Measurements from ENCODE around the gene KLHL22.
"Not testable (repeated sequence)": the region's sequence is repeated elsewhere in the genome, so short reads cannot be mapped to it uniquely, and the experiment has no call there.

Gene KLHL22

GRCh38 chr22:20475569-20475968 lies 20.0 kb downstream of the KLHL22 start:
- H3K27ac Mint-ChIP-seq, result not testable (repeated sequence)

GRCh38 chr22:20475115-20475436 lies 20.5 kb downstream of the KLHL22 start:
- no peaks in the 10 kb centered on the region for H3K27me3 Mint-ChIP-seq
- H3K4me3 Mint-ChIP-seq, result no peak overlapping the region
- ATAC-seq (ENCODE audit: low read depth) (no peak), DNase-seq (ENCODE audit: low spot score in 2 of 2) (no peak)
- H3K27ac Mint-ChIP-seq, result no peak overlapping the region
- H3K36me3 Mint-ChIP-seq, result peaks cover 18% of the 10 kb centered on the region
- peaks cover 10% of the 10 kb centered on the region for H3K4me1 Mint-ChIP-seq
- no peaks in the 10 kb centered on the region for H3K9me3 Mint-ChIP-seq

More at GRCh38 chr22:20475569-20475968, 20.0 kb downstream of the KLHL22 start:
- H3K4me3 Mint-ChIP-seq; ATAC-seq (ENCODE audit: low read depth); H3K4me1 Mint-ChIP-seq; DNase-seq (ENCODE audit: low spot score in 2 of 2); H3K27me3 Mint-ChIP-seq; H3K9me3 Mint-ChIP-seq: not testable (repeated sequence)
- peaks cover 15% of the 10 kb centered on the region for H3K36me3 Mint-ChIP-seq

DNA sequence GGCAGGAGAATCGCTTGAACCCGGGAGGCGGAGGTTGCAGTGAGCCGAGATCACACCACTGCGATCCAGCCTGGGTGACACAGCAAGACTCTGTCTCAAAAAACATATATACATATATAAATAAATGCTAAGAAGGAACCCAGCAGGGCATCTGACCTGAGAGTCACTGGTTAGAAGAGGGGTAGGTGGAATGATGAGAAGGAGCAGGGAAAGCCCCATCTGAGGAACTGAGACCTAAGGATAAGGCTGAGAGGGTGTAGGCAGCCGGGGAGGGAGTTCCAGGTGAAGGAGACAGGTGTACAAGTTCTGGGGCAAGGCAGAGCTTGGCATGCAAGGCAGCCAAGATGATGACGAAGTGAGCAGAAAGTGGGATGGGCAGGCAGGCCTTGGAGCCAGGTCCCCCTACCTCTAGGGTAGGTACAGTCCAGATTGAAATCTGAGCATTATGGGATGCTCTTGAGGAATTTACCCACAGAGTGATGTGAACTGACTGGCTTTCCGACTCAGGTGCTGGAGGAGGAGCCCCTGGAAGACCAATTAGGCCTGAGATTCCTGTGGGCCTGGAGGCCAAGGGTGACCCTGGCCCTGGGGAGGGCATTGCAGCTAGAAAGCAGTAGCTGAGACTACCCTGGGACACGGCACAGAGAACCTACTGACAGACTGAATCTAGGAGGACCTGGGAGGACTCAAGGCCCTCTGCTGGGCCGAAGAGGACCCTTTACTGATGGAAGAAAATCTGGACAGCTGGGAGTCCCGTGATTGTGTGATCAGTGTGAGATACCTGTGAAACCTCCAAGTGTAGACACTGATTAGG lies 22.8 kb downstream of the KLHL22 start:
- Mint-ChIP-seq H3K27ac (peak overlapping the region; percentile 15), H3K36me3 (peaks cover 18% of the 10 kb centered on the region), H3K27me3 (no peaks in the 10 kb centered on the region), H3K4me3 (no peak overlapping the region), H3K4me1 (peaks cover 11% of the 10 kb centered on the region), H3K9me3 (no peaks in the 10 kb centered on the region)
- ATAC-seq (ENCODE audit: low read depth), result no peak
- no peak for DNase-seq (ENCODE audit: low spot score in 2 of 2)

DNA sequence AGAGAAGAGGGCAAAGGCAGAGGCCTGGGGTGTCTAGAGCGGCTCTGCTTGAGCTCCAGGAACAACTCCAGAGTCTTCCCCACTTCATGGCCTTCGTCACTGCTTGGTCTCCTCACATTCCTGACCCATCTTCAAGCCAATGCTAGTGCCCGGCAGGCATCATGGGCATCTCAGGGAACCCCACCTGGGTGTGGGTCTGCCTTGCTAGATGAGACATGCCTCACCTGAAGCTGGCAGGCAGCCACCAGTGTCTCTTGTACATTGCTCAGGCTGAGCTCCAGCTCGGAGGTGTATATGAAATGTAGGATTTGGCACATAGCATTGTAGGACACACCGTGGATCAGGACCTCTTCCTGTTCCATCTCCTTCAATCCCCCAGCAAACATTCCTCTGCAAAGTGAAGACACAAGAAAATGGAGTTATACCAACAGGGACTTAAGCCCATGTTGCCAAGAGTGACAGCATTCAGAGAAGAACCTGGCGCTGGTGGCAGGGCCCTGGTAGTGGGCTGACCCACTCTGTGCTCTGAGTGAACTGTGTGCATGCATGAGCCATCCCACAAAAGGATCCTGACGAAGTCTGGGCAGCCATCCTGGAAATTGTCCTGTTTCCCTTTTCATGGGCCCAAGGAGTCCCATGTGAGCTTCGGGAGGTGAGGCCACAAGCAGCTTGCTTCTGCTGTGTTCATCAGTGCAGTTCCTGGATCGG lies 24.3 kb downstream of the KLHL22 start:
- H3K9me3 Mint-ChIP-seq, result no peaks in the 10 kb centered on the region
- peaks cover 18% of the 10 kb centered on the region for H3K36me3 Mint-ChIP-seq
- DNase-seq (ENCODE audit: low spot score in 2 of 2) (no peak), ATAC-seq (ENCODE audit: low read depth) (no peak)
- H3K4me1 Mint-ChIP-seq, result peaks cover 15% of the 10 kb centered on the region
- H3K27me3 Mint-ChIP-seq, result no peaks in the 10 kb centered on the region
- H3K27ac Mint-ChIP-seq, result no peak overlapping the region
- no peak overlapping the region for H3K4me3 Mint-ChIP-seq

GRCh38 chr22:20470525-20470924 lies 25.1 kb downstream of the KLHL22 start:
- H3K27ac Mint-ChIP-seq; H3K4me3 Mint-ChIP-seq; DNase-seq (ENCODE audit: low spot score in 2 of 2); ATAC-seq (ENCODE audit: low read depth); H3K27me3 Mint-ChIP-seq; H3K9me3 Mint-ChIP-seq: not testable (repeated sequence)
- Mint-ChIP-seq H3K36me3 (peaks cover 18% of the 10 kb centered on the region), H3K4me1 (peaks cover 18% of the 10 kb centered on the region)

- Mint-ChIP-seq H3K4me3 (no peak overlapping the region), H3K9me3 (no peaks in the 10 kb centered on the region), H3K27ac (no peak overlapping the region), H3K27me3 (no peaks in the 10 kb centered on the region), H3K36me3 (peaks cover 18% of the 10 kb centered on the region), H3K4me1 (peaks cover 25% of the 10 kb centered on the region)
- DNase-seq (ENCODE audit: low spot score in 2 of 2) (no peak), ATAC-seq (ENCODE audit: low read depth) (no peak)
These were observed 26.3 kb downstream of the KLHL22 start for GRCh38 chr22:20469110-20469868.

DNA sequence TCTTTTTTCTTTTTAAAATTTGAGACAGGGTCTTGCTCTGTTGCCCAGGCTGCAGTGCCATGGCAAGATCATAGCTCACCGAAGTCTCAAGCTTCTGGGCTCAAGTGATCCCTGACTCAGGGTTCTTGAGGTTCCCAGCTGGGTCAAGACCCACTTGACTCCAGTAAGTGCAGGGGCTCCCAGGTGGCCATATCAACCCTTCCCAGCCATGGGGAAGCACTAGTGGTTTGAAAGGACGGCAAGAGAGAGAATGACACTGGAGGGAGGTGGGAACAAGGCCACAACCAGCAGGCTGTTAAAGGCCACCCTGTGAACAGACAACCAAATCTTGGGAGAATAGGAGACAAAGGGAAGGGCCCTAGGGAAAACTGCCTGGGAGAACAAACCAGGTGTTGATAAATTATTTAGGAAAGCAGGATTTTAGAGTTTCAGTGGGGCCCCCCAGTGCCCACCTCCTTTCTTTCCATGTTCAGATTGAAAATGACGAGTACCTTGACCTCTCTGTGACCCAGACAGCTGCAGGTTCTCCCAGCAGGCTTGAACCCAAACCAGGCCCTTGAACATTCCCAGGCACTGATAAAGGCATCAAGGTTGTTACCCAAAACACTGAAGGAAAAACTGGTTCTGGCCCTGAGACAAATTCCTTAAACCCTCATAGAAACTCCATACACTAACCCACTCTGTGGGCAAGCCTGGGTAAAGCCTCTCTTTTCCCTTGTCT lies 28.8 kb downstream of the KLHL22 start:
- peaks cover 39% of the 10 kb centered on the region for H3K4me1 Mint-ChIP-seq
- no peaks in the 10 kb centered on the region for H3K9me3 Mint-ChIP-seq
- H3K27ac Mint-ChIP-seq, result no peak overlapping the region
- DNase-seq (ENCODE audit: low spot score in 2 of 2) (no peak), ATAC-seq (ENCODE audit: low read depth) (no peak)
- peaks cover 19% of the 10 kb centered on the region for H3K36me3 Mint-ChIP-seq
- H3K27me3 Mint-ChIP-seq, result no peaks in the 10 kb centered on the region
- H3K4me3 Mint-ChIP-seq, result no peak overlapping the region

DNA sequence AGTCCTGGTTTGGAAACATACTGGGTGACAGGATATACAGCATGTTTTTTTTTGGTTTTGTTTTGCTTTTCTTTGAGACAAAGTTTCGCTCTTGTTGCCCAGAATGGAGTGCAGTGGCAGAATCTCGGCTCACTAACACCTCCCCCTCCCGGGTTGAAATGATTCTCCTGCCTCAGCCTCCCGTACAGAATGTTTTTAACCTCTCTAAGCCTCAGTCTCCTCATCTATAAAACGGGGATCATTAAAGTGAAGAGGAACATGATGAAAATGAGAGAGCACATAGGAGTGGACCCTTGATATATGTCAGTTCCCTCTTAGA lies 29.9 kb downstream of the KLHL22 start:
- H3K4me1 Mint-ChIP-seq, result peaks cover 39% of the 10 kb centered on the region
- no peak overlapping the region for H3K4me3 Mint-ChIP-seq
- no peak for DNase-seq (ENCODE audit: low spot score in 2 of 2)
- no peaks in the 10 kb centered on the region for H3K9me3 Mint-ChIP-seq
- peak overlapping the region; percentile 97 for H3K27ac Mint-ChIP-seq
- peaks cover 17% of the 10 kb centered on the region for H3K36me3 Mint-ChIP-seq
- H3K27me3 Mint-ChIP-seq, result no peaks in the 10 kb centered on the region
- ATAC-seq (ENCODE audit: low read depth), result no peak

- peaks cover 13% of the 10 kb centered on the region for H3K36me3 Mint-ChIP-seq
These were observed 30.5 kb downstream of the KLHL22 start for GRCh38 chr22:20464912-20465758.

DNA sequence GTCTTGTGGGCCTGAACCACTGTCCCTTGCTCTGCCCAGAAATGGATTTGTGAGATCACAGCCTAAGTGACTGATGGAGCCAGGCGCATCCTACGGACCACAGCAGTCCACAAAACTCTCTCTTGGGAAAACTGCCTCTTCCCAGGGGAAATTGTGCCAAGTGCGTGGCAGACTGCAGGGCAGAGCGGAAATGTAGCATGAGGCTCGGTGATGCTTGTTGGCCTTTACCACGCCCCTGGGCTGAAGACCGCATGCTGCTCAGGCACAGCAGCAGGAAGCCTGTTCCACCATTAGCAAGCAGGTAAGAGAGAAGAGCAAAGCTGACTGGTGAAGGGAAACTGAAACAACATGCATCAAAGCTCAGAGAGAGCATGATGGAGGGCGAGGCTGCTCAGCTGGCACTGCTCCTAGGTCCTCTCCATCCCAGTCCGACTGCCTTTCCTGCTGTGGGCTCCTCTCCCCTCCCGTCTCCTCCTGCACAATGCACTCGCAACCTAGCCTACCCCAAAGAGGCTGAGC lies 31.4 kb downstream of the KLHL22 start:
- peak in 1 of 2 donors; percentile 17 for DNase-seq (ENCODE audit: low spot score in 2 of 2)
- Mint-ChIP-seq H3K4me3 (peak overlapping the region; percentile 73), H3K36me3 (peaks cover 16% of the 10 kb centered on the region), H3K27me3 (no peaks in the 10 kb centered on the region), H3K27ac (peak overlapping the region; percentile 97), H3K9me3 (no peaks in the 10 kb centered on the region), H3K4me1 (peaks cover 40% of the 10 kb centered on the region)
- ATAC-seq (ENCODE audit: low read depth), result peak; percentile 69

More at GRCh38 chr22:20464912-20465758, 30.5 kb downstream of the KLHL22 start:
- Mint-ChIP-seq H3K4me1 (peaks cover 36% of the 10 kb centered on the region), H3K4me3 (peak overlapping the region; percentile 73), H3K27ac (peak overlapping the region; percentile 97), H3K27me3 (no peaks in the 10 kb centered on the region), H3K9me3 (no peaks in the 10 kb centered on the region)
- no peak for DNase-seq (ENCODE audit: low spot score in 2 of 2)
- no peak for ATAC-seq (ENCODE audit: low read depth)

GRCh38 chr22:20463324-20464095 lies 32.1 kb downstream of the KLHL22 start:
- ATAC-seq (ENCODE audit: low read depth) (peak; percentile 90), DNase-seq (ENCODE audit: low spot score in 2 of 2) (peak; percentile 42 to 50)
- Mint-ChIP-seq H3K4me1 (peaks cover 38% of the 10 kb centered on the region), H3K27ac (peak overlapping the region; percentile 97), H3K27me3 (no peaks in the 10 kb centered on the region), H3K4me3 (peak overlapping the region; percentile 73), H3K36me3 (peaks cover 16% of the 10 kb centered on the region), H3K9me3 (no peaks in the 10 kb centered on the region)

GRCh38 chr22:20459862-20460261 lies 35.7 kb downstream of the KLHL22 start:
- no peaks in the 10 kb centered on the region for H3K27me3 Mint-ChIP-seq
- H3K9me3 Mint-ChIP-seq, result no peaks in the 10 kb centered on the region
- H3K4me1 Mint-ChIP-seq, result peaks cover 43% of the 10 kb centered on the region
- ATAC-seq (ENCODE audit: low read depth) (no peak), DNase-seq (ENCODE audit: low spot score in 2 of 2) (no peak)
- H3K4me3 Mint-ChIP-seq, result no peak overlapping the region
- H3K27ac Mint-ChIP-seq, result no peak overlapping the region
- H3K36me3 Mint-ChIP-seq, result peaks cover 26% of the 10 kb centered on the region
